Astrocyte of the spinal cord (primary cell): ENCODE data around the gene ATP1A3.

Experiments
- DNase-seq: peaks from one replicate; pipeline ENCODE4 v3.0.0; 2011; ENCODE audit warnings: low read depth, low spot score
- H3K4me3 ChIP-seq: 2 replicates; pipeline ENCODE4 v1.5.1; 2011; ENCODE audit warnings: low read depth, mild to moderate bottlenecking, low read length, moderate library complexity
- CTCF ChIP-seq: IDR thresholded peaks from 2 replicates; pipeline ENCODE4 v1.5.1; 2012; ENCODE audit warnings: low read depth, mild to moderate bottlenecking, low read length, inconsistent platforms
- in situ Hi-C: cut with HindIII; loops from 2 replicates; pipeline ENCODE4 v1.10.0; 2017; ENCODE audit warnings: low sequenced_read_pairs

ATP1A3 gene

GRCh38 chr19:41998246-41999020 is 4.4 kb upstream of the ATP1A3 start:
- no peak for DNase-seq
- no peak overlapping the region for H3K4me3 ChIP-seq
- in situ Hi-C loops, result no loop called here
- TF ChIP-seq CTCF, result peak; percentile 65

- H3K4me3 ChIP-seq, result no peak overlapping the region
- in situ Hi-C loops, result no loop called here
- TF ChIP-seq CTCF, result no peak
- DNase-seq, result no peak
Observed at GRCh38 chr19:41997851-41998229, 3.8 kb upstream of the ATP1A3 start.

- peak; percentile 16 for DNase-seq
- H3K4me3 ChIP-seq, result no peak overlapping the region
- no peak for TF ChIP-seq CTCF
- in situ Hi-C loops, result no loop called here
Observed at GRCh38 chr19:41997121-41997850, 3.3 kb upstream of the ATP1A3 start.

DNA sequence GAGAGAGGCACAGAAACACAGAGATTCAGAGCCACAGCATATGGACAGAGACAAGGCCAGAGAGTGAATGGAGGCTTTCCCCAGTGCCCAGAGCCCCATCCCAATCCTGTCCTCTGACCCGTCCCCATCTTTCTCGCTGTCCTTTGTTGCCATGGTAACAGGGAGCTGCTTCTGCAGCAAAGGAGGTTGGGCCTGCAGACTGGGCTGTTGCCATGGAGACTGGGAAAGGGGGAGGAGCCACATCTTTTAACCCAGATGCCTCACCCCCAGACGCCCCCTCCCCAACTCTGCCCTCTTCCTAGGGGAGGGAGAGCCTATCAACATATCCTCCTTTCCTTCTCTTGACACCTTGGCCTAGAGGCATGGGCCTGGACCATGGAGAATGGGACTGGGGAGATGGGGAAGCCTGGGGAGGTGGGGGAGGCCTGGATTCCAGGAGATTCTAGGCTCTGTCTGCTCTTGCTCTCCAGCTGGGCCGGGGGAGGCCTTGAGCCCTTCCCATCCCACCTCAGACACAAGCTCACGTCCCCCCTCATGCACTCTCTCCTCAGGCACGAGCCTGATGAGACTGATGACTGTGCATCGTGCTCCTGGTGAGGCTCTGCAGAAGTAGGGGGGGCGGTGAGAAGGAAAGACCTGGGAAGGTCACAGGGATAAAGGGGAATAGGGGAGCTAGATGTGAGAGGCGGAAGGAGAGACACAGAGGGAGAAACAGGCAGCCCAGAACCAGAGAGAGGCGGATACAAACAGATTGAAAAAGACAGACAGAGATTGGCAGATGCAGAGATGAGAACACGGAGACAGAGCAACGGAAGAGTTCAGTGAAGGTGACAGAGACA is 2.1 kb upstream of the ATP1A3 start:
- in situ Hi-C loops, result no loop called here

GRCh38 chr19:41994994-41995958 is 1.2 kb upstream of the ATP1A3 start:
- TF ChIP-seq CTCF, result no peak
- DNase-seq, result no peak
- H3K4me3 ChIP-seq, result no peak overlapping the region
- in situ Hi-C loops, result no loop called here

More for the DNA sequence above, 2.1 kb upstream of the ATP1A3 start:
- H3K4me3 ChIP-seq, result no peak overlapping the region
- TF ChIP-seq CTCF, result no peak
- DNase-seq, result no peak
